ENCODE results near the gene KIF26B.
"Not testable (repeated sequence)": the region's sequence is repeated elsewhere in the genome, so short reads cannot be mapped to it uniquely, and the experiment has no call there.

KIF26B gene

DNA sequence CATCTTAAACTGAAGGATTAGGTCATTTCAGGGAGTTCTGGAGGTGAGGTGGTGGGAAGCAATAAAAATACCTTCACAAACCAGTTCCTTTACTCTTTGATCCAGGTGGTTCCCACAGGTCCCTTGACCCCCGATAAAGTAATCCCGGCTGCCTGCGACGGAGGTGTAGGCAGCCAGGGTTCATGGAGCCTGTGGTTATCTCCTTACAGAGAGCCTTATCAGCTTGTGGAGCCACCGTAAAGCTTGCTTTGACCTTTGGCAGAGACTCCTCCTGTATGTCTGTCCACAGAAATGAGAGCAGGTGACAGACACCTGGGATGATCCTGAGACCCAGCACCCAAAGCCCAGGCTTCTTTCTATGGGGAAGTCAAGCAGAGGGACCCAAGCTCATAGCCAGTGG, 243.4 kb downstream of the KIF26B start:
- H3K4me3 ChIP-seq (ENCODE audit: low read depth, low read length), result no peak overlapping the region
- DNase-seq (ENCODE audit: low read depth), result no peak
- TF ChIP-seq, protein P1, sequence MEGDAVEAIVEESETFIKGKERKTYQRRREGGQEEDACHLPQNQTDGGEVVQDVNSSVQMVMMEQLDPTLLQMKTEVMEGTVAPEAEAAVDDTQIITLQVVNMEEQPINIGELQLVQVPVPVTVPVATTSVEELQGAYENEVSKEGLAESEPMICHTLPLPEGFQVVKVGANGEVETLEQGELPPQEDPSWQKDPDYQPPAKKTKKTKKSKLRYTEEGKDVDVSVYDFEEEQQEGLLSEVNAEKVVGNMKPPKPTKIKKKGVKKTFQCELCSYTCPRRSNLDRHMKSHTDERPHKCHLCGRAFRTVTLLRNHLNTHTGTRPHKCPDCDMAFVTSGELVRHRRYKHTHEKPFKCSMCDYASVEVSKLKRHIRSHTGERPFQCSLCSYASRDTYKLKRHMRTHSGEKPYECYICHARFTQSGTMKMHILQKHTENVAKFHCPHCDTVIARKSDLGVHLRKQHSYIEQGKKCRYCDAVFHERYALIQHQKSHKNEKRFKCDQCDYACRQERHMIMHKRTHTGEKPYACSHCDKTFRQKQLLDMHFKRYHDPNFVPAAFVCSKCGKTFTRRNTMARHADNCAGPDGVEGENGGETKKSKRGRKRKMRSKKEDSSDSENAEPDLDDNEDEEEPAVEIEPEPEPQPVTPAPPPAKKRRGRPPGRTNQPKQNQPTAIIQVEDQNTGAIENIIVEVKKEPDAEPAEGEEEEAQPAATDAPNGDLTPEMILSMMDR (IDR thresholded peaks at IDR 0.05; ENCODE audit: control insufficient read depth, extremely low read depth, insufficient read depth), result no peak

DNA sequence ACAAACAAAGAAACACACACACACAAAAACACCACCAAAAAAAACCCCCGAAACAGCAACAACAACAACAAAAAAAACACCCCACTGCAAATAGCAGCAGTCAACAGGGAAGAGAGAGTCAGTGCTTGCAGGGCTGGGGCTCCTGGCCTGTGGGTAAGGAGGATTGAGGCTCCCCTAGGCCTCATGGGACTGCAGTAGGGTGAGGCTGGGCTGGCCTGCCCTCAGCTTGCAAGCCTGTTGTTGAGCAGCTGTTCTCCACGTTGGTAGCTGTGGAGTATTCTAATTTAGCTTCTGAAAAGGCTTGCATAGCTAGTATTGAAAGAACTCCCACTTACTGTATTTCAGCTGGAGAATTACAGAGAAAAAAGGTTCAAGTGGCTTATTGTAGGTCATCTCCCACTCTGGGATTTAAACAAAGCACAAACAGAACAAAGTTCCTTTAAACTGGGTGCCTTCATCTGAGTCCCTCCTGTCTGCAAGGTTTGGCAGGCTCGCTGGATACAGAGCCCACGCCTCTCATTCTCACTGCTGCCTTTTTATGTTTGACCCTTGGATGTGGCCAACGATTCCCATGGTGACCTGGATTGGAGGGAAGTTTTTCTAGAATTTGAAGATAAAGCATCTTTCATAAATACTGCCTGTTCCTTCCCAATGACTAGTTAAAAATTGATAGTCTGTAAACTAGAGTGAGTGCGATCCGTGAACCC, 247.2 kb downstream of the KIF26B start:
- TF ChIP-seq, protein P1 (IDR thresholded peaks at IDR 0.05; ENCODE audit: control insufficient read depth, extremely low read depth, insufficient read depth), result no peak
- no peak for DNase-seq (ENCODE audit: low read depth)
- no peak overlapping the region for H3K4me3 ChIP-seq (ENCODE audit: low read depth, low read length)

DNA sequence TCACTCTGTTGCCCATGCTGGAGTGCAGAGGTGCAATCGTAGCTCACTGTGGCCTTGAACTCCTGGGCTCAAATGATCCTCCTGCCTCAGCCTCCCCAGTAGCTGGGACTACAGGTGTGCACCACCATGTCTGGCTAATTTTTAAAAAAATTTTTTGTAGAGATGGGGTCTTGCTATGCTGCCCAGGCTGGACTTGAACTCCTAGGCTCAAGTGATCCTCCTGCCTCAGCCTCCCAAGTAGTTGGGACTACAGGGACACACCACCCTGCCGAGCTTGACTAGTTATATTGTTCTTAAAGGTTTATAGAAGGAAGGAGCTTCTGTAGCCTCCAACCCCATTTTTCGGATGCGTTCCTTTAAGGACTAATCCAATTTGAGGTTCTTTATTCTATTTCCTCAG, 248.2 kb downstream of the KIF26B start:
- not testable (repeated sequence) for H3K4me3 ChIP-seq (ENCODE audit: low read depth, low read length); DNase-seq (ENCODE audit: low read depth)

DNA sequence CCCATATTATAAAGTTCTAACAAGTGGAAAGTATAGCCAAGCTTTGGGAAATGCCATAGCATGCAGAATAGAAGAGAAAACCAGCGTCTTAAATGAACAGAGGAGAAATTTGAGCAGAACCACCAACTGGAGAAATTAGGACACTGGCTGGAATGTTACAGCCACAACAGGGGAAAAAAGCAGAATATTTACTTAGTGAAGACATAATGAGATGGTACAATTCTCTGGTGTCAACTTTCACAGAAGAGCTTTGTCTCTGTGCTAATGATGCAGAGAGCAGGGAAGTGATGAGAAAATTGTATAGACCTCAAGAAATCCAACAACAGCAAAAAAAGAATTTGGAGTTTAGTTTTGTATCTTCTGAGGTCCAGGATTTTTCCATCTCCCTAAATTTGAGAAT, 249.7 kb downstream of the KIF26B start:
- no peak for DNase-seq (ENCODE audit: low read depth)
- no peak overlapping the region for H3K4me3 ChIP-seq (ENCODE audit: low read depth, low read length)
- TF ChIP-seq, protein P1 (IDR thresholded peaks at IDR 0.05; ENCODE audit: control insufficient read depth, extremely low read depth, insufficient read depth), result no peak

DNA sequence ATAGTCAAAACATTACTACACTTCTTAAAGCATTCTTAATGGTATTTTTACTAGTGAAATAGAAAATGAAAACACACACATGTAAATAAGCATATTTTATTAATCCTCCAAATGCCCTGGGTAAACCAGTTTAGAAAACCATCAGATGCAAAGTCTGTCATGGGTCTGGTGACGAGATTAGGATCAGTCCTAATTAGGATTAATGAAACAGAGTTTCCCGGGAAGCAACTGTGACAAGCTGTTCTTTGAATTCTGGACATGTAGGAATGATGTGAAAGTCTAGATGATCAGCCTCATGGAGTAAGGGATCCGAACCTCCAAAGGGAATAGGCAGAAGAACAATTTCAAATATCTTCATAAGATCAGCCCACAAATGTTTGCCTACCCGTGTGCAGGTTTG, 250.2 kb downstream of the KIF26B start:
- no peak overlapping the region for H3K4me3 ChIP-seq (ENCODE audit: low read depth, low read length)
- TF ChIP-seq, protein P1 (IDR thresholded peaks at IDR 0.05; ENCODE audit: control insufficient read depth, extremely low read depth, insufficient read depth), result no peak
- DNase-seq (ENCODE audit: low read depth), result no peak

DNA sequence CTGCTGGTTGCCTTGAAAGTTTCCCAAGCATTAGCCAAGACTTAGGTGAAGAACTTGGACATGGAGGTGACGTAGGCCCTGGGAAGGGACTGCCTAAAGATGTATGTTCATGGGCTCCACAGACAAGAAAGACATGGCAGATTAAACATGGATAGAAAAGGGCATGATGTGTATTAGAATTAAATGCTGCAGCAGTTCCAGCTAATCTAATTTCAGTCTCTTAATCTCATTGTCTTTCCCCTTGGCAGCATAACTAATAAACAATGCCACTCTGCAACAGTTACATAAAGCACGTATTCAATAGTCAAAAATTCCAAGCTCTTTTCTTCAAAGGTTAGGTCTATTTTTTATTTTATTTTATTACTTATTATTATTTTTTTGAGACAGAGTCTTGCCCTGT, 251.6 kb downstream of the KIF26B start:
- no peak for DNase-seq (ENCODE audit: low read depth)
- no peak overlapping the region for H3K4me3 ChIP-seq (ENCODE audit: low read depth, low read length)
- TF ChIP-seq, protein P1 (IDR thresholded peaks at IDR 0.05; ENCODE audit: control insufficient read depth, extremely low read depth, insufficient read depth), result no peak

DNA sequence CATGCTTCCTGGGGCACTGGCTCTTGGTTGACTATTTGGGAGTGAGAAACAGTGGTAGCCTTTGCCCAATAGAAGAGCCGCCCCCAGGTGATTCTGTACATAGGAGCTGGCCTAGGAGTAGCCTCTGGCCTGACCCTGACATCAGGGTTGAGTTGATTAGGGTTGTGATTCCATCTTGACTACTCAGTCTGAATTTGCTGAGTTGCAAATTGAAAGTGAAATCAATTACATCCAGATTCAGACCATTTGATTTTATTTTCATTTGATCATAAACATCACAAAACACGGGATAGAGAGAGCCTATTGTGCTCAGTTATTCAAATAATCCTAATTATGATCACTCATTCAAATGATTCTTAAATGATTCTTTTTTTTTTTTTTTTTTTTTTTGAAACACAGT, 253.2 kb downstream of the KIF26B start:
- no peak for DNase-seq (ENCODE audit: low read depth)
- no peak overlapping the region for H3K4me3 ChIP-seq (ENCODE audit: low read depth, low read length)

More for the DNA sequence above, 253.2 kb downstream of the KIF26B start:
- TF ChIP-seq, protein P1 (IDR thresholded peaks at IDR 0.05; ENCODE audit: control insufficient read depth, extremely low read depth, insufficient read depth), result no peak

Data from LNCaP clone FGC (cell line).